ENCODE measurements around the gene PIK3C3.

PIK3C3 gene

GRCh38 chr18:41954827-41955613 is at the start of gene PIK3C3:
Gene PIK3C3, plus strand, starts transcription at chr18:41955234. Its CDS starts 58 bp downstream, at chr18:41955292.
- DNase-seq (ENCODE audit: low read depth), result peak; percentile 96

GRCh38 chr18:41905786-41906527 is 49.1 kb upstream of the PIK3C3 start:
- DNase-seq (ENCODE audit: low read depth), result no peak

- no peak for DNase-seq (ENCODE audit: low read depth)
Observed at GRCh38 chr18:41906528-41907146, 48.4 kb upstream of the PIK3C3 start.

- no peak for DNase-seq (ENCODE audit: low read depth)
Observed at GRCh38 chr18:41917181-41917580, 37.9 kb upstream of the PIK3C3 start.

- no peak for DNase-seq (ENCODE audit: low read depth)
Observed at GRCh38 chr18:41921770-41922169, 33.3 kb upstream of the PIK3C3 start.

- DNase-seq (ENCODE audit: low read depth), result no peak
Observed at GRCh38 chr18:41922176-41922575, 32.9 kb upstream of the PIK3C3 start.

GRCh38 chr18:41922841-41923240 is 32.2 kb upstream of the PIK3C3 start:
- DNase-seq (ENCODE audit: low read depth), result no peak

GRCh38 chr18:41923446-41923845 is 31.6 kb upstream of the PIK3C3 start:
- no peak for DNase-seq (ENCODE audit: low read depth)

- no peak for DNase-seq (ENCODE audit: low read depth)
Observed at GRCh38 chr18:41928581-41928980, 26.5 kb upstream of the PIK3C3 start.

GRCh38 chr18:41932899-41933298 is 22.1 kb upstream of the PIK3C3 start:
- no peak for DNase-seq (ENCODE audit: low read depth)

GRCh38 chr18:41933778-41934177 is 21.3 kb upstream of the PIK3C3 start:
- no peak for DNase-seq (ENCODE audit: low read depth)

- DNase-seq (ENCODE audit: low read depth), result no peak
Observed at GRCh38 chr18:41936471-41937134, 18.4 kb upstream of the PIK3C3 start.

- DNase-seq (ENCODE audit: low read depth), result no peak
Observed at GRCh38 chr18:41938445-41938844, 16.6 kb upstream of the PIK3C3 start.

- no peak for DNase-seq (ENCODE audit: low read depth)
Observed at GRCh38 chr18:41939326-41939725, 15.7 kb upstream of the PIK3C3 start.

GRCh38 chr18:41940506-41941215 is 14.4 kb upstream of the PIK3C3 start:
- DNase-seq (ENCODE audit: low read depth), result no peak

GRCh38 chr18:41942254-41942653 is 12.8 kb upstream of the PIK3C3 start:
- no peak for DNase-seq (ENCODE audit: low read depth)

- no peak for DNase-seq (ENCODE audit: low read depth)
Observed at GRCh38 chr18:41948544-41949110, 6.4 kb upstream of the PIK3C3 start.

- DNase-seq (ENCODE audit: low read depth), result no peak
Observed at GRCh38 chr18:41949206-41949920, 5.7 kb upstream of the PIK3C3 start.

GRCh38 chr18:41955688-41956087 is 654 bp downstream of the PIK3C3 start:
- DNase-seq (ENCODE audit: low read depth), result no peak

GRCh38 chr18:41959045-41959444 is 4.0 kb downstream of the PIK3C3 start:
- no peak for DNase-seq (ENCODE audit: low read depth)
